Panc1 (cell line): ENCODE results near the gene ACOXL. TPM values are rescaled to one million over a fixed set of nuclear protein-coding genes. Genes with fewer than 3 reads are reported as not detected.

Source experiments
- ATAC-seq: fragments of 200-7000 bp; cut with Tn5 transposase; 2 replicates; pipeline ENCODE4 v1.9.1; 2020; ENCODE audit warnings: mild to moderate bottlenecking, moderate library complexity
- BruUV-seq: library from RNA; stranded (reverse); fragments of 400-500 nt; replicated peaks from 2 replicates; lab custom pipeline; 2021; lab: Mats Ljungman, UMichigan
- CTCF ChIA-PET: fragments of 300-600 bp; sonication (Branson Sonifier 250); formaldehyde crosslinking; loops from one replicate; lab custom pipeline; 2022; ENCODE audit warnings: antibody characterized with exemption; lab: Charles Lee
- POLR2A ChIA-PET: fragments of 300-600 bp; sonication (Branson Sonifier 250); formaldehyde crosslinking; loops from one replicate; lab custom pipeline; 2022; ENCODE audit warnings: antibody characterized with exemption; lab: Charles Lee
- DNase-seq: peaks from one replicate; pipeline ENCODE4 v3.0.0-alpha.2; 2010; ENCODE audit warnings: low read depth, low spot score
- H3K27ac ChIP-seq: 2 replicates; pipeline ENCODE4 v1.5.1; 2011; ENCODE audit warnings: mild to moderate bottlenecking, low read length, inconsistent platforms
- H3K27me3 ChIP-seq: fragments of 200-500 bp; sonication (Bioruptor generic); 2 replicates; pipeline ENCODE4 v1.6.0; 2014; ENCODE audit warnings: low read length, inconsistent platforms; ENCODE audit not compliant: control insufficient read depth, insufficient read depth
- H3K36me3 ChIP-seq: fragments of 200-500 bp; sonication (Bioruptor generic); 2 replicates; pipeline ENCODE4 v1.5.1; 2014; ENCODE audit warnings: inconsistent platforms, mild to moderate bottlenecking, low read length, moderate library complexity; ENCODE audit not compliant: control insufficient read depth, insufficient read depth
- H3K4me1 ChIP-seq: 2 replicates; pipeline ENCODE4 v1.5.1; 2011; ENCODE audit warnings: inconsistent platforms, mild to moderate bottlenecking, low read length, moderate library complexity; ENCODE audit not compliant: control insufficient read depth, insufficient read depth
- H3K4me3 ChIP-seq, 2 experiments: 2 replicates each; pipeline ENCODE4 v1.5.1; 2011 to 2012; ENCODE audit warnings: low read depth in 2 of 2, low read length in 2 of 2, mild to moderate bottlenecking in 2 of 2, inconsistent platforms in 1 of 2, moderate library complexity in 1 of 2
- H3K9me3 ChIP-seq: fragments of 200-500 bp; sonication (Bioruptor generic); 2 replicates; pipeline ENCODE4 v1.5.1; 2014; ENCODE audit warnings: low read depth, mild to moderate bottlenecking, inconsistent platforms, low read length, moderate library complexity; ENCODE audit not compliant: control insufficient read depth, insufficient read depth
- POLR2AphosphoS5 ChIP-seq: IDR thresholded peaks from 2 replicates; pipeline ENCODE4 v1.6.1; 2012; ENCODE audit warnings: mild to moderate bottlenecking, low read depth, low read length, moderate library complexity
- REST ChIP-seq, 2 experiments: IDR thresholded peaks; 2 replicates each; pipeline ENCODE4 v1.6.1; 2011 to 2012; ENCODE audit warnings: low read depth in 2 of 2, control low read depth in 1 of 2, low read length in 1 of 2, mild to moderate bottlenecking in 1 of 2, moderate library complexity in 1 of 2; ENCODE audit not compliant: insufficient read depth in 1 of 2
- SIN3A ChIP-seq: IDR thresholded peaks from 2 replicates; pipeline ENCODE4 v1.6.1; 2012; ENCODE audit warnings: low read depth, mild to moderate bottlenecking, low read length, moderate library complexity, borderline replicate concordance; ENCODE audit not compliant: insufficient read depth
- TCF7L2 ChIP-seq: IDR thresholded peaks from 2 replicates; pipeline ENCODE4 v1.6.1; 2011; ENCODE audit warnings: mild to moderate bottlenecking, low read depth, low read length, inconsistent platforms
- in situ Hi-C: cut with HindIII; loops from 2 replicates; pipeline ENCODE4 v1.10.0; 2016; ENCODE audit warnings: low sequenced_read_pairs, low pct_unique_long_range_greater_than_20kb
- intact Hi-C: fragments of 100-400 bp; cut with micrococcal nuclease; formaldehyde crosslinking; loops from one replicate; pipeline ENCODE4 v1.10.0; 2022; ENCODE audit not compliant: unreplicated experiment
- total RNA-seq: library from RNA; stranded (reverse); gene quantifications from one replicate; pipeline ENCODE4 v1.2.1, GENCODE V29; 2021; ENCODE audit not compliant: unreplicated experiment
- TF ChIP-seq, protein P1 (sequence below): fragments of 450-650 bp; IDR thresholded peaks from 2 replicates; pipeline ENCODE4 v1.5.1; 2017; ENCODE audit warnings: mild to moderate bottlenecking

ACOXL gene
- total RNA-seq, 1 experiment from 2014 or later: 4.9 TPM

GRCh38 chr2:110872521-110872920 lies 140.1 kb downstream of the ACOXL start:
- DNase-seq (no peak), ATAC-seq (no peak)
- no peak overlapping the region for H3K4me3 ChIP-seq
- no peaks in the 10 kb centered on the region for H3K9me3 ChIP-seq
- H3K27me3 ChIP-seq: no peaks in the 10 kb centered on the region
- in situ Hi-C loops (no loop called here), intact Hi-C loops (no loop called here)
- ChIA-PET CTCF (no interaction called here), POLR2A (no interaction called here)
- H3K27ac ChIP-seq: no peak overlapping the region
- BruUV-seq: no TSS peak
- no peaks in the 10 kb centered on the region for H3K4me1 ChIP-seq
- no peaks in the 10 kb centered on the region for H3K36me3 ChIP-seq
- TF ChIP-seq, protein P1, sequence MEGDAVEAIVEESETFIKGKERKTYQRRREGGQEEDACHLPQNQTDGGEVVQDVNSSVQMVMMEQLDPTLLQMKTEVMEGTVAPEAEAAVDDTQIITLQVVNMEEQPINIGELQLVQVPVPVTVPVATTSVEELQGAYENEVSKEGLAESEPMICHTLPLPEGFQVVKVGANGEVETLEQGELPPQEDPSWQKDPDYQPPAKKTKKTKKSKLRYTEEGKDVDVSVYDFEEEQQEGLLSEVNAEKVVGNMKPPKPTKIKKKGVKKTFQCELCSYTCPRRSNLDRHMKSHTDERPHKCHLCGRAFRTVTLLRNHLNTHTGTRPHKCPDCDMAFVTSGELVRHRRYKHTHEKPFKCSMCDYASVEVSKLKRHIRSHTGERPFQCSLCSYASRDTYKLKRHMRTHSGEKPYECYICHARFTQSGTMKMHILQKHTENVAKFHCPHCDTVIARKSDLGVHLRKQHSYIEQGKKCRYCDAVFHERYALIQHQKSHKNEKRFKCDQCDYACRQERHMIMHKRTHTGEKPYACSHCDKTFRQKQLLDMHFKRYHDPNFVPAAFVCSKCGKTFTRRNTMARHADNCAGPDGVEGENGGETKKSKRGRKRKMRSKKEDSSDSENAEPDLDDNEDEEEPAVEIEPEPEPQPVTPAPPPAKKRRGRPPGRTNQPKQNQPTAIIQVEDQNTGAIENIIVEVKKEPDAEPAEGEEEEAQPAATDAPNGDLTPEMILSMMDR: no peak
- no peak for TF ChIP-seq TCF7L2
- no peak for TF ChIP-seq POLR2AphosphoS5
- TF ChIP-seq SIN3A: no peak
- no peak for TF ChIP-seq REST (IDR thresholded peaks at IDR 0.05; ENCODE audit: insufficient read depth in 1 of 2, low read depth in 2 of 2, low read length in 1 of 2)

DNA sequence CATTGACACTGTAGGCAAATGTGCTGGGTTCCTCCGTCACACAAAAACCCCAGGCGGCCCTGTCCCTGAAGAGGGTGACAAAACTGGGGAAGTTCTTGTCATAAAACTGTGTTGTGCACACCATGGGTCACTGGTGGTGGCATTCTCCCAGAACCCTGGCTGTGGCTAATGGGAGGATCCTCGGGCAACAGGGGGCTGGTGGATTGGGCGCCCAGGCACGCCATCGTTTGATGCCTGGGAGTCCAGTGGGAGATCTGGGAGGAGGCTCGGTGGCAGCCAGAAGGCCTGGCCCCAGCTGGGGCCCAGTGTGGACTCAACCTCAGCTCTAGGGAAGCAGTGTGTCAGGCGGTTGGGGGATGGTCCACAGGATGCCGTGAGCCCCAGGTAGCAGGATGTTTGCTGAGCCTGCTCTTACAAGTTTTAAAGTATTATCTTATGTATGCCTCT lies 140.7 kb downstream of the ACOXL start:
- no peak overlapping the region for H3K27ac ChIP-seq
- DNase-seq: no peak
- ChIA-PET CTCF (no interaction called here), POLR2A (no interaction called here)
- in situ Hi-C loops: no loop called here
- no peaks in the 10 kb centered on the region for H3K9me3 ChIP-seq
- H3K4me1 ChIP-seq: no peaks in the 10 kb centered on the region
- intact Hi-C loops: no loop called here
- H3K27me3 ChIP-seq: no peaks in the 10 kb centered on the region
- no TSS peak for BruUV-seq
- TF ChIP-seq SIN3A: no peak
- TF ChIP-seq REST (IDR thresholded peaks at IDR 0.05; ENCODE audit: insufficient read depth in 1 of 2, low read depth in 2 of 2, low read length in 1 of 2): no peak
- no peak for TF ChIP-seq TCF7L2
- TF ChIP-seq, protein P1: no peak
- TF ChIP-seq POLR2AphosphoS5: no peak
- no peaks in the 10 kb centered on the region for H3K36me3 ChIP-seq
- ATAC-seq: no peak
- no peak overlapping the region for H3K4me3 ChIP-seq
